Ammon's horn (tissue), 1 donor: ENCODE data around the gene GPC5.
"Not testable (repeated sequence)": the region's sequence is repeated elsewhere in the genome, so short reads cannot be mapped to it uniquely, and the experiment has no call there.

Experiments
- DNase-seq: peaks from one replicate; pipeline ENCODE4 v3.0.0-alpha.2; 2016; ENCODE audit warnings: low spot score

The GPC5 gene

GRCh38 chr13:92842145-92842544, 1443.7 kb downstream of the GPC5 start:
- DNase-seq, result no peak

- no peak for DNase-seq
These were observed 1445.1 kb downstream of the GPC5 start for GRCh38 chr13:92843549-92843948.

GRCh38 chr13:92849381-92849780, 1451.0 kb downstream of the GPC5 start:
- DNase-seq, result no peak

GRCh38 chr13:92864584-92865284, 1466.3 kb downstream of the GPC5 start:
- DNase-seq, result no peak

- no peak for DNase-seq
These were observed 1474.6 kb downstream of the GPC5 start for GRCh38 chr13:92873029-92873428.

GRCh38 chr13:92886535-92887077, 1488.2 kb downstream of the GPC5 start:
- DNase-seq, result no peak

GRCh38 chr13:92894447-92894846, 1496.0 kb downstream of the GPC5 start:
- DNase-seq, result no peak

GRCh38 chr13:92896842-92897241, 1498.4 kb downstream of the GPC5 start:
- no peak for DNase-seq

- not testable (repeated sequence) for DNase-seq
These were observed 1500.5 kb downstream of the GPC5 start for GRCh38 chr13:92898946-92899345.

- no peak for DNase-seq
These were observed 1502.0 kb downstream of the GPC5 start for GRCh38 chr13:92900446-92900845.

GRCh38 chr13:92901739-92902138, 1503.3 kb downstream of the GPC5 start:
- no peak for DNase-seq

- DNase-seq, result no peak
These were observed 1514.2 kb downstream of the GPC5 start for GRCh38 chr13:92912629-92913028.

GRCh38 chr13:92913840-92914239, 1515.4 kb downstream of the GPC5 start:
- no peak for DNase-seq
